Ecto neural progenitor cell (in vitro differentiated cells): ENCODE data around the gene MPRIP.
"Not testable (repeated sequence)": the region's sequence is repeated elsewhere in the genome, so short reads cannot be mapped to it uniquely, and the experiment has no call there.

Source experiments
- DNase-seq: peaks from one replicate; pipeline ENCODE4 v3.0.0-alpha.2; 2018; ENCODE audit warnings: low spot score

MPRIP gene

DNA sequence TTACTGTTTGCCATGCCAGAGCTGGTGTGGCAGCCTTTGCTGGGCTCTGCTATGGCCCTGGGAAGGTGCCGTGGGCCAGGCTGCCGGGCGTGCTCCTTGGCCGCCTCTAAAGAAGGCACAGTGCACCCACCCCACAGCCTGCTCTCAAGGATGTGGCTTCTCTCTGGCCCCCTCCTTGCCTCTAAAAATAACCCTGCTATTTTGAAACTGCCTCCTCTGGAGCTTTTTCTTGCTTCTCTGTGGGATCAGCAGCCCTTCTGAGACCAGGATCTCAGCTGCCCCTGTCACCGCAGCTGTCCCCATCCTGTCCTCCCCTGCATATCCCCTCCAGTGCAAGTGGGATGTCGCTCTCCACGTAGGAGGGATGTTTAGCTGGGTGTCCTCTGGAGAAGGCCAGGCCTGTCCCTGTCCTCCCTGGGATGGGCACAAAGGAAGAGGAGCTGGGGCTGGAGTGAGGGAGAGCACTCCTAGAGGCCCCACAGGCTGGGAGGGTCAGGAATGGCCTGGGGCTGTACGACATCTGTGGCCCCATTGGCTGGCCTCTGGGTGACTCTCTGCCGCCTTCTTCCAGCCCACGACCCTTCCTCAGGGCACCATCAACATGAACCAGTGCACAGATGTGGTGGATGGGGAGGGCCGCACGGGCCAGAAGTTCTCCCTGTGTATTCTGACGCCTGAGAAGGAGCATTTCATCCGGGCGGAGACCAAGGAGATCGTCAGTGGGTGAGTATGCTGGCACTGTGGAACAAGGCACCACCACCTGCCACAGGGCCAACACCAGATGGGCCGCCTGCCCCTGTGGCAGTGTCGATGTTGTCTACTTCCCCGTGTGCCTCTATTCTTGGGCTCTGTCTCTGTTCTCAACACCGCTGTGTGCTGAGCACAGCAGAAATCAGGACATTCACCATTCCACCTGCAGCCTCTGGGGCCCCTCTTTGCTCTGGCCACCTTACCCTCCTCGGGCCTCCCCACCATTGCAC lies 84.2 kb downstream of the MPRIP start:
- no peak for DNase-seq

DNA sequence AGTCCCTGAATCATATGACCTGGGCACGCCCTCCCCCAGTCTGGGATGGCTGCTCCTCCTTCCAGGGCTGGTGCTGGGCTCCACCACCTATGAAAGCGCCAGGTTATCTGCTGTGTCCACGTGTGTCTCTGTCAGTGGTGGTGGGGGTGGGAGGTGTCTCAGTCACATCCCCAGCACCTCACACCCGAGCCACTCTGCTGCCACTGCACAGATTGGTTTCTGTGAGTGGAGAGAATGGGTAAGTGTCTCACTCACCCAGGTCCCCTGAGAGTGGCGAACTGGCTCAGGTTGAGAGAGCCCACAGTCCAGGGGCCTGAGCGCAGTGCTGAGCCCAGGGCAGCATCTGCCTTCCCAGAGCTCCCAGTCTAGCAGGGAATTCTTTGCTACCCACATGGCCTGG lies 84.9 kb downstream of the MPRIP start:
- no peak for DNase-seq

DNA sequence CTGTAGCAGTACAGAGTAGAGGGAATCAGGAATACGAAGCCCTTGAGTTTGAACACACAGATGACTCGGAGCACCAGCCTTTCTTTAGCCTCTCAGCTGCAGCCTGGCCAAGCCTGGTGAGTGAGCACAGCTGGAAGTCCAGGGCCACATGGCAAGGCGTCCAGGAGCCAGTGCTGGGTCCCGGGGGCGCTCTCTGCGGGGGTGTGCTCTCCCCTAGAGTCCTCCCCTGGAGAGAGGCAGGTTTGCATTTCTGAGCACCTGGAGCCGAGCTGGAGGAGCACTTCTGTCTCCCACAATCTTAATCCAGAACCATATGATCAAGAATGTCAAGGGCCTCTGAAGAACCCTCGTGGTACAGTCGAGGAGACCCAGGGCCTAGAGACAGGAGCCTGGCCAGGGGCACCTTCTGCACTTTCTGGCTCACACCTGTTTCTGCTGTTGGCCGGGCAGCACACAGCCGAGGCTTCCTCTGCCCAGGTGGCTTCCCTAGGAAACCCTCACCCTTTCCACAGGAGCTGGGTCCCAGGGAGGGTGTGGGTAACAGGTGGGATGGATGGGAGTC lies 85.6 kb downstream of the MPRIP start:
- no peak for DNase-seq

GRCh38 chr17:17128476-17129075 lies 86.3 kb downstream of the MPRIP start:
- DNase-seq, result no peak

- no peak for DNase-seq
Measured at GRCh38 chr17:17129466-17129865, 87.2 kb downstream of the MPRIP start.

DNA sequence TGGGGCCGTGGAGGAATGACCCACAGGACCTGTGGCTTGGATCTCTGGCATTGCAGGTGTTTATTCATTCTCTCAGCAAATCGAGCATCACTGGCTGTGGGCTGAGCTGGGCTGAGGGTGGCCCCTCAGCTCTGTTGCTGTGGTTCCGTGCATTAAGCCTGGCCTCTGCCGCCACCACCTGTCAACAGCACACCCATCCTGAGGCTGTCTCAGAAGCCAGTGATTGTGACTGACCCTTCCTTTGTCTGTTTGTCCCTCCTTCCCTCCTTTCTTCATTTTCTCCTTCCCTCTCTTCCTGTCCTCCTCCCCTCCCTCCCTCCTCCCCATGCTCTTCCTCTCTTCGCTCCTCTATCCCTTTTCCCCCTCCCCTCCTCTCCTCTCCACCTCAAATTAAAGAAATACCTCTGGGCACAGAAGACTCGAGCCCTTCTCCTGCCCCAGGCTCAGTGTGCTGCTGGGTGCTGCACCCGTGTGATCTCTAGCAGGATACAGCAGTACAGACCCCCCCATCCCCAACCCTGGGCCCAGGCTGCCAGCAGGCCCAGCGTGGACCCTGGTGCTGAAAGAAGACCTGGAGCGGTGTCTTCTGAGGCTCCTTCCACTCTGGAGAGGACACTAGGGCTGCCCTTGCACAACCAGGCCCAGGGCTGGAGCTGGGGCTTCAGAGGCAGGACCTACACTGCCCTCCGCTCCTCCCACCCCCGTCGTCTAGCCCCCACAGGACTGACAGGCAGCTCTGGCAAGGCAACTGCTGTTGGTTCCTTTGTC lies 88.0 kb downstream of the MPRIP start:
- DNase-seq, result no peak

GRCh38 chr17:17131839-17132238 lies 89.6 kb downstream of the MPRIP start:
- DNase-seq, result no peak

DNA sequence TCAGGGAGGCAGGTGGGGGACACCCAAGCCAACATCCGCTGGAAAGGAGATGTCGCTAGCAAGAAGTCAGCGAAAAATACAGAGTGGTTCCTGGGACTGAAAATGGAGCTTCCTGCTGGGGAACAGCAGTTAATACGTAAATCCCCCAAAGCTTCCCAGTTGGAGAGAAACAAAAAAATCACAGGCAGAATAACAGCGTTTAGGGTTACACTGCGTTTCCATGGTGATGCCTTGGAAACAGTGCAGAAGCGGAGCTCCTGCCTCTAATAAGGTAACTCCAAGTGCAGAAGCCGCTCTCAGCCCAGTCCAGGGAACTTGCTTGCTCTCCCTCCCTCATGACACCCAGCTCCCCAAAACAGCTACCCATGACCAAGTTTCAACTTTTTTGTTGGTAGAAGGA lies 90.5 kb downstream of the MPRIP start:
- no peak for DNase-seq

DNA sequence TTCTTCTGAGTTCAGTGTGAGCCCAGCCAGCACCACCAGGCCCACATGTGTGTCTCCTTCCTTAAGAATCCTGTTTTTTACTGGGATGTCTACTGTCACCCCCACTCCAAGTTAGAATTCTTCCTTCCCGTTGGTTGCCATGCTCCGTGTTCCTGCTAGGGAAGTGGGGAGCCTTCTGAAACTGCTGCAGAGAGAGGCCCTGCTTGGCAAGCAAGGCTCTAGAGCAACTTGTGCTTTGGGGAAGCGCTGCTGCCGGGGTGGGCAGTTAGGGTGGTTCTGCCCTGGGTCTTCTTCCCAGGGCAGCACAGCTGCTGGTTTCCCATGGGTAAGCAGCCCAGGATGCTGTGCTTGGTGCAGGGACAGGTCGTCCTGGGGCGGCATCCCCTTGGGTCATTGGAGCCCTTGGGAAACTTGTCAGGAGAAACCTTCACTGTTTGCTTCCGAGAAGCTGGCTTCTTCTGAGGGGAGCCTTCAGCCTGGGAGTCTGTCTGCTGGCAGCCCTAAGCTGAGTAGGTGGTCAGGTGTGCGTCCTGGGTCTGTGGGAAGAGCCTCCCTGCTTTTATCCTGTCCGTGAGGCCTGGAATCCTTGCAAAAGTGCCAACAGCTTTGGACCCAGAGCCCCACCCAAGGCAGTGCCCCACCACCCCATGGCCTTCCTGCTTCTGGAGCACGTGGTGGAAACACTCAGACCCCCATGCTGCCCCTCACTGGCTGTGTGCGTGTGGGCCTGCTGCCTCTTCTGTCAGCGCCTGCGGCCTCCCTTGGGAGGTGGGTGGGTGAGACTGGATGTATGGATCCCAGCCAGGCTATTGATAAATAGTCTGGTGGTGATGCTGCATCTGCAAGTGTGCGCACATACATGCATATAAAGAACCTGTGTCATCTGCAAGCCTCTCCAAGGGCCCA lies 92.0 kb downstream of the MPRIP start:
- DNase-seq, result no peak

DNA sequence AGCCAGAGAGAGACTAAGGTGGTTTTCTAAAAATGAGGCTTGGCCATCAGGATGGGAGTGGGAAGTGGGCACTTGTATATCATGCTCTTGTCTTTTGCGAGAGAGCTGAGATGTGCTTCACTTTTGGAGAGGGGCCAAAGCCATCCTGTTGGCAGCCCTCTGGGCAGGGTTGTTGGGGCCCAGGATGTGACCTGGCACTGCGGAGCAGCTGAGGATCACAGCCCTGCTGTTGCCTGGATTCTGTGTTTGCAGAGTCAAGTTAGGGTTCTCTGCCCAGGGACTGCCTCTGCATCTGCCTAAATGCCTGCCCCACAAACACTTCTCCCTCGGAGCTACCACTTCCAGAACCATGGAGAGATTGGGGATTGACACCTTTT lies 92.7 kb downstream of the MPRIP start:
- DNase-seq, result no peak

DNA sequence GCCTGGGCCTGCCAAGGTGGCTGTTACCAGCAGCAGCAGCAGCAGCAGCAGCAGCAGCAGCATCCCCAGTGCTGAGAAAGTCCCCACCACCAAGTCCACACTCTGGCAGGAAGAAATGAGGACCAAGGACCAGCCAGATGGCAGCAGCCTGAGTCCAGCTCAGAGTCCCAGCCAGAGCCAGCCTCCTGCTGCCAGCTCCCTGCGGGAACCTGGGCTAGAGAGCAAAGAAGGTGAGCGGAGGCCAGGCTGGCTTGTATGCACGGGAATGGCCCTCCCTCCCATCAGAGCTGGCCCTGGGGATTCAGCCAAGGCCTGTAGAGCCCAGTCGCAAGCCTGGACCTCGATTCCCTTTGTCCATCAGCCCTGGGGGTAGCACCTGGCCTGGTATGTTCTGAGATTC lies 94.0 kb downstream of the MPRIP start:
- not testable (repeated sequence) for DNase-seq

- no peak for DNase-seq
Measured at GRCh38 chr17:17137731-17138585, 95.7 kb downstream of the MPRIP start.

GRCh38 chr17:17139972-17140589 lies 97.8 kb downstream of the MPRIP start:
- no peak for DNase-seq

GRCh38 chr17:17140590-17140980 lies 98.3 kb downstream of the MPRIP start:
- no peak for DNase-seq

DNA sequence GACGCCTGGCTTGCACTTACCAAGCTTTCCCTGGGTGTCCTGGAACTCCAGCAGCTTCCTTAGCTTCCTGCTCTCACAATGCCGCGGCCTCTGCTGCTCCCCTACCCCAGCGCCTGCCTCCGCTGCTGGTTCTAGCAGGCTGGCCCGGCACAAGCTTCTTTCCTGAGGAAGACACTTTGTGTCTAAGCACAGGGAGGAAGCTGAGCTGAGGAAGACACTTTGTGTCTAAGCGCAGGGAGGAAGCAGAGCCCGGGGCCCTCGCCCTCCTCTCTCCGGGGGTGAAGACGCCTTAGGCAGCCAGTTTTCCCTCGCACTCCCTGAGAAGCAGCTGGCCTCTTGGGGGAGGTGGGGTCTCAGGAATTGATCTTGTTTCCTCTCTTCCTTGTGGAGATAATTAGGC lies 99.0 kb downstream of the MPRIP start:
- no peak for DNase-seq

DNA sequence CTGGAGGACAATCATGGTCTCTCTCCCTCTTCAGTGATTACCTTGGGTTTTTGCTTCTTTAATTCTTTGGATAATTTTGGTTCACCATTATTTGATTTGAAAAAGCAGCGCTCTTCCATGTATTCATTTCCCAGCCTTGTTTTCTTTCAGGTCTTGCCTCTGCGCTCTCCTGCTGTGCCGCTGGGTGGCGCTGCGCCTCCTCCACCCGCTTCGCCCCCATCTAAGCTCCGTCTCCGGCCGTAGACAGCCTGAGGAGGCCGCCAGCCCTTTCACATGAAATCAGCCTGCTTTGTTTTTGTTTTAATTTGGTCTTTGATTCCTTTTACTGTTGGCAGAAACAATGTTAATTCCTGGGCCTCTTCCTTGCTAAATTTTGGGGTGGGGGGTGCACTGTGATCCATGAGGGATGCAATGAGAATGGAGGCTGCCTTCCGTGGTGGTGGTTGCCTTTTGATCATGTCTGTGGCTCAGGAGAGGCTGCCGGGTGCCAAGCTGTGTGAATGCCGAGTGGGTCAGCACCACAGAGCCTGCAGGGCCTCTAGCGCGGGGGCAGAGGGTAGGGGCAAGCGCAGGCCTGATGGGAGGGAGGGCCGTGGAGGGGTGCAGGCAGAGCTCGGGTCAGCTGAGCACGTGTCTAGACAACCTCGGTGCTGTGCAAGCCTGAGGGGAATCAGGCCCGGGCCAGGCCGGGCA lies 99.7 kb downstream of the MPRIP start:
- DNase-seq, result peak; percentile 84

DNA sequence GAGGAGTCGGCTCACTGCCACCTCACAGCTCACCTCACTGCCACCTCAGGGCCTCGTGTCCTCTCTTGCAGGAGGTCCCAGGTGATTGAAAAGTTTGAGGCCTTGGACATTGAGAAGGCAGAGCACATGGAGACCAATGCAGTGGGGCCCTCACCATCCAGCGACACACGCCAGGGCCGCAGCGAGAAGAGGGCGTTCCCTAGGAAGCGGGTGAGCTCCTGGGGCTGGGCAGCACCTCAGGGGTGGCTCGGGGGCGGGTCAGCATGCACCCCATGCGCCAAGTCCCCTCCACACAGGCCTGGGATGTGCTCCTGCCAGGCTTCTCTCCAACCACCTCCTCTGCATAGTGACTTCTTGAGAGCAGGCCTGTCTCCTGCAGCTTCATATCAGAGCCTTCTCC lies 100.3 kb downstream of the MPRIP start:
- no peak for DNase-seq

- DNase-seq, result no peak
Measured at GRCh38 chr17:17143501-17143900, 101.2 kb downstream of the MPRIP start.

DNA sequence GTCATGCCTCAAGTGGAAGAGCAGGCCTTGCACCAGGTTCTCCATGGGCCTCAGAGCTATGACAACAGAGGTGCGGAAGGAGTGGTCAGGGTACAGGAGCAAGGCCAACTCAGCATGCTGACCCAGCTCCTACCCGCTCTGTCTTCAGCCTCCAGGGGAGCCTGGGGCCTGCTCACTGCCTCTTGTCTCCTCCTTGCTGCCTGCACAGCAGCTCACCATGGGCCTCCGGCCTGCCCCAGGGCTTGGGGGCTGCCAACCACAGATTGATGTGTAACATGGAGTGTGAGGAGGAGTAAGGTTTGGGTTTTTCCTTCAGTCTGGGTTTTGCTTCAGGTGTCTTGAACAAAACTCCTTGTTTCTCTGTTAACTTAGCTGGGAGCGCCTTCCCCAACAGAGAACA lies 101.8 kb downstream of the MPRIP start:
- no peak for DNase-seq
